Inflammatory macrophage treated with lipopolysaccharide for 4 hours (primary cell): ENCODE results near the gene RAPGEF3.

ENCODE experiments used
- DNase-seq: peaks from one replicate; pipeline ENCODE4 v3.0.0-alpha.2; 2020

RAPGEF3 gene

GRCh38 chr12:47758834-47759690, at the start of gene RAPGEF3:
TSS of gene RAPGEF3 (minus strand) at chr12:47758880. CDS start at chr12:47758556, 324 bp downstream.
- peak; percentile 82 for DNase-seq

GRCh38 chr12:47808050-47808449, 49.4 kb upstream of the RAPGEF3 start:
- no peak for DNase-seq

GRCh38 chr12:47807338-47807737, 48.7 kb upstream of the RAPGEF3 start:
- DNase-seq = no peak

GRCh38 chr12:47805417-47805816, 46.7 kb upstream of the RAPGEF3 start:
- no peak for DNase-seq

GRCh38 chr12:47804171-47804570, 45.5 kb upstream of the RAPGEF3 start:
- DNase-seq = no peak

GRCh38 chr12:47803191-47803875, 44.7 kb upstream of the RAPGEF3 start:
- DNase-seq = peak; percentile 34

GRCh38 chr12:47802312-47802711, 43.6 kb upstream of the RAPGEF3 start:
- peak; percentile 9 for DNase-seq

GRCh38 chr12:47801904-47802246, 43.2 kb upstream of the RAPGEF3 start:
- DNase-seq = no peak

- DNase-seq = peak; percentile 58
These were observed 42.7 kb upstream of the RAPGEF3 start for GRCh38 chr12:47801170-47801903.

- no peak for DNase-seq
These were observed 41.9 kb upstream of the RAPGEF3 start for GRCh38 chr12:47800582-47800981.

GRCh38 chr12:47799357-47799955, 40.8 kb upstream of the RAPGEF3 start:
- DNase-seq = peak; percentile 40

- DNase-seq = no peak
These were observed 39.8 kb upstream of the RAPGEF3 start for GRCh38 chr12:47798382-47798948.

- DNase-seq = no peak
These were observed 38.8 kb upstream of the RAPGEF3 start for GRCh38 chr12:47797441-47797840.

- no peak for DNase-seq
These were observed 37.2 kb upstream of the RAPGEF3 start for GRCh38 chr12:47795814-47796411.

- no peak for DNase-seq
These were observed 36.6 kb upstream of the RAPGEF3 start for GRCh38 chr12:47795121-47795813.

- DNase-seq = no peak
These were observed 36.0 kb upstream of the RAPGEF3 start for GRCh38 chr12:47794679-47795078.

GRCh38 chr12:47793015-47793681, 34.5 kb upstream of the RAPGEF3 start:
- DNase-seq = no peak

GRCh38 chr12:47791874-47792273, 33.2 kb upstream of the RAPGEF3 start:
- DNase-seq = no peak

GRCh38 chr12:47791351-47791746, 32.7 kb upstream of the RAPGEF3 start:
- DNase-seq = no peak

GRCh38 chr12:47790676-47791350, 32.1 kb upstream of the RAPGEF3 start:
- DNase-seq = no peak
